Frontal cortex (tissue), 4 donors: Measurements from ENCODE around the gene SP7. TPM values are rescaled to one million over a fixed set of nuclear protein-coding genes. Genes with fewer than 3 reads are reported as not detected.

Source experiments
- DNase-seq, 2 donors: peaks; one replicate each; pipeline ENCODE4 v3.0.0; 2012; ENCODE audit warnings: low spot score in 2 of 2
- FAIRE-seq: peaks from 2 replicates; lab custom pipeline; 2012; peaks lifted over from hg19 to GRCh38; lab: Jason Lieb, UNC
- total RNA-seq: library from RNA; depleted of rRNA; stranded (reverse); fragments of >200 nt; gene quantifications from one replicate; pipeline ENCODE4 v1.2.3, GENCODE V29; 2014
- donor health status: control.
- donor health status: control.
- donor health status: control.

Gene SP7
- total RNA-seq, 1 donor from 2014 or later, result under 0.01 TPM

GRCh38 chr12:53287741-53288216 is 48.4 kb downstream of the SP7 start:
- DNase-seq, result peak; percentile 52 to 75
- no peak for FAIRE-seq

- FAIRE-seq, result no peak
- no peak for DNase-seq
These were observed 49.7 kb downstream of the SP7 start for GRCh38 chr12:53286448-53286847.

DNA sequence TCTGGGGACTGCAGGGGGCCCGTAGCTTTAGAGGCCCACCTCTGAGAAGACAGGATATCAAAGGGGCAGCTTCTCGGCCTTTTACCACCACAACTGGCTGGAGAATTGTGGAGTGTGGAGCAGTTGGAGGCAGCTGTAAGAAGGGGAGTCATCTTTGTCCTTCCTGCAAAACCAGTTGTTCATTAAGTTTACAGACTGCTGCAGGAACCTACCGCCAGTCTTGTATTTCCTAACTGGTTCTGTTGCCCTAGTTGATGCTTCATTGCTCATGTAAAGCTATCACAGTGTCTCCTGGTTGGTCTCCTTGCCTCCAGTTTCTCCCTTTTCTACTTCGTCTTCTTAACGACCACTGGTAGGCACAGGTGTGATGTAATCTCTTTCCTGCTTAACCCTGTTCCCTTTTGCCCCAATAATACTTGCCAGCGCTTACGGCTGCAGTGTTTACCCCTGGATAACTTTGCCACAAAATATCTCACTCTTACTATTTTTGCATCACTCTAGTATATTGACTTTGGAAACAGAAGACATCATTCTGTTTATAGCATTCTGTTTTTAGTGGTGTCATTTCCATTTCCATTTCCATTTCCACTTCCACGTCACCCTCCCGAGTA is 56.2 kb downstream of the SP7 start:
- DNase-seq, result no peak
- FAIRE-seq, result no peak

DNA sequence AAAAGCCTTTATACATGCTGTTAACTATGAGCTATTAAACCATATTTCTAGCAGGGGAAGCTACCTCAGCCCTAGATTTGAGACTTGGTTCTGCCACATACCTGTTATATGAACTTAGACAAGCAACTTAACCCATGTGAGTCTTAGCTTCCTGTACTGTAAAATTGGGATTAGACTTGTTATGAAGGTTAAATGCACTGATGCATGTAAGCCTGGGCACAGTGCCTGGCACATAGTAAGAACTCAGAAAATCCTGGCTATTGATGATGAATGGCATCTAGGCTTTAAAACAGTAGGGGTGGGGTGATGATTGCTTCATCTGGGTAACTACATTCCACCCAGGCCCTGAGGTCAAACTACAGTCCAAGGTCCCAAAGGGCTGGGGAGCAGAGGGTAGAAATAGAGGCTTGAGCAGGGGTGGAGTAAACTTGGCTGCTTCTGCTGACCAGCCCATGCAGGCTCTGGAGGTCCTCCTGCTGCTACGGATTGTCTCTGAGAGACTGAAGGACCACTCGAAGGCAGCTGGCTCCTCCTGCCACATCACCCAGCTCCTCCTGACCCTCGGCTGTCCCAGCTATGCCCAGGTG is 56.8 kb downstream of the SP7 start:
- DNase-seq, result no peak
- no peak for FAIRE-seq

- DNase-seq (no peak), FAIRE-seq (no peak)
These were observed 58.2 kb downstream of the SP7 start for GRCh38 chr12:53277981-53278380.

Other genes with a start within 250 kb of the SP7 start
- 9.0 TPM for gene IGFBP6, start 238.7 kb downstream of the SP7 start, total RNA-seq
- under 0.01 TPM for gene SOAT2, start 232.9 kb downstream of the SP7 start, total RNA-seq
- gene ZNF740, start 155.6 kb downstream of the SP7 start, total RNA-seq, result 17.1 TPM
- 11.8 TPM for gene CSAD, start 155.4 kb downstream of the SP7 start, total RNA-seq
- not detected for gene ITGB7, start 129.1 kb downstream of the SP7 start, total RNA-seq
- 1.6 TPM for gene RARG, start 104.1 kb downstream of the SP7 start, total RNA-seq
- 1.2 TPM for gene ESPL1, start 68.1 kb downstream of the SP7 start, total RNA-seq
- gene PFDN5, start 40.8 kb downstream of the SP7 start, total RNA-seq, result 538 TPM
- gene MYG1, start 36.7 kb downstream of the SP7 start, total RNA-seq, result 45.7 TPM
- 34.2 TPM for gene AAAS, start 14.7 kb downstream of the SP7 start, total RNA-seq
- gene SP1, start 43.8 kb upstream of the SP7 start, total RNA-seq, result 8.2 TPM
- gene AMHR2, start 87.5 kb upstream of the SP7 start, total RNA-seq, result not detected
- 4.9 TPM for gene PRR13, start 105.4 kb upstream of the SP7 start, total RNA-seq
- gene PCBP2, start 115.7 kb upstream of the SP7 start, total RNA-seq, result 157 TPM
- gene MAP3K12, start 163.1 kb upstream of the SP7 start, total RNA-seq, result 34.6 TPM
- gene TARBP2, start 164.9 kb upstream of the SP7 start, total RNA-seq, result 26.9 TPM
- not detected for gene NPFF, start 171.1 kb upstream of the SP7 start, total RNA-seq